GM23338 (cell line): ENCODE data around the gene SLC6A3. TPM values are rescaled to one million over a fixed set of nuclear protein-coding genes. Genes with fewer than 3 reads are reported as not detected.

Experiments
- ATAC-seq: fragments of 200-7000 bp; cut with Tn5 transposase; 3 replicates; pipeline ENCODE4 v1.9.1; 2020
- DNase-seq: peaks from one replicate; pipeline ENCODE4 v3.0.0-alpha.2; 2015; ENCODE audit warnings: low spot score
- H2AFZ ChIP-seq: fragments of 200-600 bp; sonication (generic); 2 replicates; pipeline ENCODE4 v1.8.0; 2016; ENCODE audit warnings: antibody characterized with exemption, mild to moderate bottlenecking, moderate library complexity
- H3F3A ChIP-seq: fragments of 200-600 bp; sonication (generic); replicated peaks from 2 replicates; pipeline ENCODE4 v1.8.0; 2017; ENCODE audit warnings: antibody characterized with exemption, mixed run types, low read depth
- H3K27ac ChIP-seq: fragments of 200-600 bp; sonication (generic); 2 replicates; pipeline ENCODE4 v1.6.1; 2016; ENCODE audit warnings: low read depth
- H3K27me3 ChIP-seq: fragments of 200-600 bp; sonication (generic); 2 replicates; pipeline ENCODE4 v1.8.0; 2016; ENCODE audit warnings: mild to moderate bottlenecking, mixed run types, moderate library complexity; ENCODE audit not compliant: insufficient read depth
- H3K36me3 ChIP-seq: fragments of 200-600 bp; sonication (generic); 2 replicates; pipeline ENCODE4 v1.8.0; 2016; ENCODE audit warnings: mild to moderate bottlenecking; ENCODE audit not compliant: insufficient read depth
- H3K4me1 ChIP-seq: fragments of 200-600 bp; sonication (generic); 2 replicates; pipeline ENCODE4 v1.8.0; 2016; ENCODE audit warnings: mild to moderate bottlenecking, moderate library complexity; ENCODE audit not compliant: insufficient read depth
- H3K4me2 ChIP-seq: fragments of 200-600 bp; sonication (generic); 2 replicates; pipeline ENCODE4 v1.7.1; 2017; ENCODE audit warnings: mixed run types
- H3K4me3 ChIP-seq: fragments of 200-600 bp; sonication (generic); 2 replicates; pipeline ENCODE4 v1.6.1; 2016; ENCODE audit warnings: mixed run types
- H3K79me2 ChIP-seq: fragments of 200-600 bp; sonication (generic); replicated peaks from 2 replicates; pipeline ENCODE4 v1.8.0; 2017; ENCODE audit warnings: mild to moderate bottlenecking; ENCODE audit not compliant: insufficient read depth
- H3K9me2 ChIP-seq: fragments of 200-600 bp; sonication (generic); 2 replicates; pipeline ENCODE4 v1.8.0; 2017; ENCODE audit not compliant: insufficient read depth
- H4K20me1 ChIP-seq: fragments of 200-600 bp; sonication (generic); replicated peaks from 2 replicates; pipeline ENCODE4 v1.8.0; 2017; ENCODE audit warnings: mild to moderate bottlenecking; ENCODE audit not compliant: insufficient read depth
- H3K27ac Mint-ChIP-seq: 2 replicates; pipeline ENCODE4 v1.8.0; 2020; ENCODE audit warnings: inconsistent platforms, mild to moderate bottlenecking, moderate library complexity, mixed read lengths
- H3K27me3 Mint-ChIP-seq: 3 replicates; pipeline ENCODE4 v1.8.0; 2022; ENCODE audit warnings: low read depth, mild to moderate bottlenecking, moderate library complexity, mixed read lengths, inconsistent platforms; ENCODE audit not compliant: insufficient read depth, poor library complexity
- H3K36me3 Mint-ChIP-seq: 3 replicates; pipeline ENCODE4 v1.8.0; 2021; ENCODE audit warnings: low read depth, mild to moderate bottlenecking, inconsistent platforms, moderate library complexity, mixed read lengths
- H3K4me1 Mint-ChIP-seq: 3 replicates; pipeline ENCODE4 v1.8.0; 2020; ENCODE audit warnings: mild to moderate bottlenecking, inconsistent platforms, mixed read lengths
- H3K4me3 Mint-ChIP-seq: 3 replicates; pipeline ENCODE4 v1.8.0; 2021; ENCODE audit warnings: moderate library complexity, mild to moderate bottlenecking, inconsistent platforms, mixed read lengths
- H3K9me3 Mint-ChIP-seq: 3 replicates; pipeline ENCODE4 v1.8.0; 2020; ENCODE audit warnings: moderate library complexity, mild to moderate bottlenecking, inconsistent platforms, mixed read lengths
- EZH2 ChIP-seq: fragments of 200-600 bp; sonication (generic); IDR thresholded peaks from one replicate; pipeline ENCODE4 v1.8.0; 2017; ENCODE audit warnings: antibody characterized with exemption, mild to moderate bottlenecking, low read depth; ENCODE audit not compliant: unreplicated experiment
- JUNB ChIP-seq: IDR thresholded peaks from one replicate; pipeline ENCODE4 v1.6.1; 2016; ENCODE audit warnings: antibody characterized with exemption; ENCODE audit not compliant: unreplicated experiment
- NANOG ChIP-seq: IDR thresholded peaks from 2 replicates; pipeline ENCODE4 v1.6.1; 2016; ENCODE audit warnings: antibody characterized with exemption, borderline replicate concordance
- POLR2AphosphoS5 ChIP-seq: IDR thresholded peaks from 2 replicates; pipeline ENCODE4 v1.6.1; 2016; ENCODE audit warnings: antibody characterized with exemption, low read depth
- STAT1 ChIP-seq: IDR thresholded peaks from one replicate; pipeline ENCODE4 v1.6.1; 2016; ENCODE audit warnings: antibody characterized with exemption; ENCODE audit not compliant: unreplicated experiment
- ZNF331 ChIP-seq: fragments of 250-450 bp; sonication (Bioruptor Pico); IDR thresholded peaks from 2 replicates; pipeline ENCODE4 v1.5.0; 2020; ENCODE audit warnings: low read depth, mild to moderate bottlenecking, moderate library complexity
- polyA plus RNA-seq: library from polyadenylated mRNA; unstranded; fragments of >200 nt; fragmentation: Nextera tagmentation; extraction: Ambion mirVana; gene quantifications from 2 replicates; pipeline ENCODE4 v1.2.1, GENCODE V29; 2016
- total RNA-seq: library from RNA; depleted of rRNA; stranded (reverse); fragments of >200 nt; shearing (Covaris generic); gene quantifications from 2 replicates; pipeline ENCODE4 v1.2.3, GENCODE V29; 2014
- TF ChIP-seq, protein P1 (sequence below): IDR thresholded peaks from one replicate; pipeline ENCODE4 v1.6.1; 2018; ENCODE audit warnings: antibody characterized with exemption; ENCODE audit not compliant: unreplicated experiment
- TF ChIP-seq, protein P2 (sequence below): fragments of 250-450 bp; sonication (Bioruptor Pico); IDR thresholded peaks from 2 replicates; pipeline ENCODE4 v1.5.0; 2020; ENCODE audit warnings: mild to moderate bottlenecking, moderate library complexity
- TF ChIP-seq, protein P3 (sequence below): IDR thresholded peaks from 2 replicates; pipeline ENCODE4 v1.6.1; 2016; ENCODE audit warnings: antibody characterized with exemption
- TF ChIP-seq, protein P4 (sequence below), 2 experiments: fragments of 200-600 bp in 1 of 2; sonication (generic) in 1 of 2; conservative IDR thresholded peaks; 2 replicates each; pipeline versions ENCODE4 v1.5.1 to v1.6.1; 2016 to 2017; ENCODE audit warnings: antibody characterized with exemption in 2 of 2, low read depth in 2 of 2, mild to moderate bottlenecking in 2 of 2, moderate library complexity in 1 of 2

SLC6A3 gene
- total and polyA plus RNA-seq, 2 experiments from 2014 or later = 0.76 to 1.0 TPM

DNA sequence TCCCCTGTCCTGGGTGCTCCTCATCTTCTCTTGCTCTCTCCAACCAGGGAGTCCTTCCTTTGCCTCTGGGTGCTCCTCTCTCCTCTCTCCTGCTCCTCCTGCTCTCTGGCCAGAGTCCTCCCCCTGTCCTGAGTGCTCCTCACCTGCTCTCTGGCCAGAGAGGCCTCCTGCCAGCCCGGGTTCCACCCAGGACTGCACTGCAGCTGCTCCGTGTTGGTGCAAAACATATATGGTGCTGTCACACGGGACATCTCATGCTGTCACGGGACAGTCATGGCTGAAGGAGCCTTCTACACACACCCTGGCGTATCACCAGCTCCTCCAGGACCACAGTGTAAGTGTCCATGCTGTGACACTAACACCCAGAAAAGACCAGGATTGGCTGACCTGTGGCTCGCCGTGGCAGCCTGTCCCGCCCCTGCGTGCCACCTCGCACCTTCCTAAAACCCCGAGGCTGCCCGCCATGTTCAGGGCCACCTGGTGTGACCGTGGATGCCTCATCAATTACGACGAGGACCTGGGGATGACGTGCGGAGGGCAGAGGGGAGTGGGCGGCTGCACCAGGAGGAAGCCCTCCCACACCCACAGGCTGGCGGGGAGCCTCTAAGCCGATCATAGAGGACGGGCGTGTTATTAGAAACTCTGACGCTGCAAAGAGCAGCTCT lies 27.9 kb upstream of the SLC6A3 start:
- Histone ChIP-seq H3K9me2 (no peaks in the 10 kb centered on the region), H3F3A (peaks cover 6% of the 10 kb centered on the region; the same call in 1 of the 2 replicates), H3K79me2 (no peaks in the 10 kb centered on the region; the same call in 1 of the 2 replicates), H3K4me2 (no peak overlapping the region), H3K27me3 (no peaks in the 10 kb centered on the region), H3K36me3 (peaks cover 14% of the 10 kb centered on the region), H4K20me1 (peaks cover 2% of the 10 kb centered on the region; the same call in 1 of the 2 replicates), H3K4me3 (no peak overlapping the region), H3K27ac (no peak overlapping the region), H2AFZ (no peak overlapping the region), H3K4me1 (no peaks in the 10 kb centered on the region)
- Mint-ChIP-seq H3K27ac (no peak overlapping the region), H3K36me3 (peaks cover 84% of the 10 kb centered on the region), H3K4me1 (no peaks in the 10 kb centered on the region), H3K27me3 (peaks cover 20% of the 10 kb centered on the region), H3K4me3 (no peak overlapping the region), H3K9me3 (no peaks in the 10 kb centered on the region; the same call in 1 of the 3 replicates)
- no peak for DNase-seq
- no peak for ATAC-seq
- no peak for TF ChIP-seq EZH2
- TF ChIP-seq, protein P1, sequence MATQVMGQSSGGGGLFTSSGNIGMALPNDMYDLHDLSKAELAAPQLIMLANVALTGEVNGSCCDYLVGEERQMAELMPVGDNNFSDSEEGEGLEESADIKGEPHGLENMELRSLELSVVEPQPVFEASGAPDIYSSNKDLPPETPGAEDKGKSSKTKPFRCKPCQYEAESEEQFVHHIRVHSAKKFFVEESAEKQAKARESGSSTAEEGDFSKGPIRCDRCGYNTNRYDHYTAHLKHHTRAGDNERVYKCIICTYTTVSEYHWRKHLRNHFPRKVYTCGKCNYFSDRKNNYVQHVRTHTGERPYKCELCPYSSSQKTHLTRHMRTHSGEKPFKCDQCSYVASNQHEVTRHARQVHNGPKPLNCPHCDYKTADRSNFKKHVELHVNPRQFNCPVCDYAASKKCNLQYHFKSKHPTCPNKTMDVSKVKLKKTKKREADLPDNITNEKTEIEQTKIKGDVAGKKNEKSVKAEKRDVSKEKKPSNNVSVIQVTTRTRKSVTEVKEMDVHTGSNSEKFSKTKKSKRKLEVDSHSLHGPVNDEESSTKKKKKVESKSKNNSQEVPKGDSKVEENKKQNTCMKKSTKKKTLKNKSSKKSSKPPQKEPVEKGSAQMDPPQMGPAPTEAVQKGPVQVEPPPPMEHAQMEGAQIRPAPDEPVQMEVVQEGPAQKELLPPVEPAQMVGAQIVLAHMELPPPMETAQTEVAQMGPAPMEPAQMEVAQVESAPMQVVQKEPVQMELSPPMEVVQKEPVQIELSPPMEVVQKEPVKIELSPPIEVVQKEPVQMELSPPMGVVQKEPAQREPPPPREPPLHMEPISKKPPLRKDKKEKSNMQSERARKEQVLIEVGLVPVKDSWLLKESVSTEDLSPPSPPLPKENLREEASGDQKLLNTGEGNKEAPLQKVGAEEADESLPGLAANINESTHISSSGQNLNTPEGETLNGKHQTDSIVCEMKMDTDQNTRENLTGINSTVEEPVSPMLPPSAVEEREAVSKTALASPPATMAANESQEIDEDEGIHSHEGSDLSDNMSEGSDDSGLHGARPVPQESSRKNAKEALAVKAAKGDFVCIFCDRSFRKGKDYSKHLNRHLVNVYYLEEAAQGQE = no peak
- no peak for TF ChIP-seq NANOG
- no peak for TF ChIP-seq ZNF331 (CRISPR knock-in tag)
- no peak for TF ChIP-seq JUNB
- TF ChIP-seq, protein P2, sequence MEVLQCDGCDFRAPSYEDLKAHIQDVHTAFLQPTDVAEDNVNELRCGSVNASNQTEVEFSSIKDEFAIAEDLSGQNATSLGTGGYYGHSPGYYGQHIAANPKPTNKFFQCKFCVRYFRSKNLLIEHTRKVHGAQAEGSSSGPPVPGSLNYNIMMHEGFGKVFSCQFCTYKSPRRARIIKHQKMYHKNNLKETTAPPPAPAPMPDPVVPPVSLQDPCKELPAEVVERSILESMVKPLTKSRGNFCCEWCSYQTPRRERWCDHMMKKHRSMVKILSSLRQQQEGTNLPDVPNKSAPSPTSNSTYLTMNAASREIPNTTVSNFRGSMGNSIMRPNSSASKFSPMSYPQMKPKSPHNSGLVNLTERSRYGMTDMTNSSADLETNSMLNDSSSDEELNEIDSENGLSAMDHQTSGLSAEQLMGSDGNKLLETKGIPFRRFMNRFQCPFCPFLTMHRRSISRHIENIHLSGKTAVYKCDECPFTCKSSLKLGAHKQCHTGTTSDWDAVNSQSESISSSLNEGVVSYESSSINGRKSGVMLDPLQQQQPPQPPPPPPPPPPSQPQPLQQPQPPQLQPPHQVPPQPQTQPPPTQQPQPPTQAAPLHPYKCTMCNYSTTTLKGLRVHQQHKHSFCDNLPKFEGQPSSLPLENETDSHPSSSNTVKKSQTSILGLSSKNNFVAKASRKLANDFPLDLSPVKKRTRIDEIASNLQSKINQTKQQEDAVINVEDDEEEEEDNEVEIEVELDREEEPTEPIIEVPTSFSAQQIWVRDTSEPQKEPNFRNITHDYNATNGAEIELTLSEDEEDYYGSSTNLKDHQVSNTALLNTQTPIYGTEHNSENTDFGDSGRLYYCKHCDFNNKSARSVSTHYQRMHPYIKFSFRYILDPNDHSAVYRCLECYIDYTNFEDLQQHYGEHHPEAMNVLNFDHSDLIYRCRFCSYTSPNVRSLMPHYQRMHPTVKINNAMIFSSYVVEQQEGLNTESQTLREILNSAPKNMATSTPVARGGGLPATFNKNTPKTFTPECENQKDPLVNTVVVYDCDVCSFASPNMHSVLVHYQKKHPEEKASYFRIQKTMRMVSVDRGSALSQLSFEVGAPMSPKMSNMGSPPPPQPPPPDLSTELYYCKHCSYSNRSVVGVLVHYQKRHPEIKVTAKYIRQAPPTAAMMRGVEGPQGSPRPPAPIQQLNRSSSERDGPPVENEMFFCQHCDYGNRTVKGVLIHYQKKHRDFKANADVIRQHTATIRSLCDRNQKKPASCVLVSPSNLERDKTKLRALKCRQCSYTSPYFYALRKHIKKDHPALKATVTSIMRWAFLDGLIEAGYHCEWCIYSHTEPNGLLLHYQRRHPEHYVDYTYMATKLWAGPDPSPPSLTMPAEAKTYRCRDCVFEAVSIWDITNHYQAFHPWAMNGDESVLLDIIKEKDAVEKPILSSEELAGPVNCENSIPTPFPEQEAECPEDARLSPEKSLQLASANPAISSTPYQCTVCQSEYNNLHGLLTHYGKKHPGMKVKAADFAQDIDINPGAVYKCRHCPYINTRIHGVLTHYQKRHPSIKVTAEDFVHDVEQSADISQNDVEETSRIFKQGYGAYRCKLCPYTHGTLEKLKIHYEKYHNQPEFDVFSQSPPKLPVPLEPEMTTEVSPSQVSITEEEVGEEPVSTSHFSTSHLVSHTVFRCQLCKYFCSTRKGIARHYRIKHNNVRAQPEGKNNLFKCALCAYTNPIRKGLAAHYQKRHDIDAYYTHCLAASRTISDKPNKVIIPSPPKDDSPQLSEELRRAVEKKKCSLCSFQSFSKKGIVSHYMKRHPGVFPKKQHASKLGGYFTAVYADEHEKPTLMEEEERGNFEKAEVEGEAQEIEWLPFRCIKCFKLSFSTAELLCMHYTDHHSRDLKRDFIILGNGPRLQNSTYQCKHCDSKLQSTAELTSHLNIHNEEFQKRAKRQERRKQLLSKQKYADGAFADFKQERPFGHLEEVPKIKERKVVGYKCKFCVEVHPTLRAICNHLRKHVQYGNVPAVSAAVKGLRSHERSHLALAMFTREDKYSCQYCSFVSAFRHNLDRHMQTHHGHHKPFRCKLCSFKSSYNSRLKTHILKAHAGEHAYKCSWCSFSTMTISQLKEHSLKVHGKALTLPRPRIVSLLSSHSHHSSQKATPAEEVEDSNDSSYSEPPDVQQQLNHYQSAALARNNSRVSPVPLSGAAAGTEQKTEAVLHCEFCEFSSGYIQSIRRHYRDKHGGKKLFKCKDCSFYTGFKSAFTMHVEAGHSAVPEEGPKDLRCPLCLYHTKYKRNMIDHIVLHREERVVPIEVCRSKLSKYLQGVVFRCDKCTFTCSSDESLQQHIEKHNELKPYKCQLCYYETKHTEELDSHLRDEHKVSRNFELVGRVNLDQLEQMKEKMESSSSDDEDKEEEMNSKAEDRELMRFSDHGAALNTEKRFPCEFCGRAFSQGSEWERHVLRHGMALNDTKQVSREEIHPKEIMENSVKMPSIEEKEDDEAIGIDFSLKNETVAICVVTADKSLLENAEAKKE = no peak
- TF ChIP-seq, protein P3, sequence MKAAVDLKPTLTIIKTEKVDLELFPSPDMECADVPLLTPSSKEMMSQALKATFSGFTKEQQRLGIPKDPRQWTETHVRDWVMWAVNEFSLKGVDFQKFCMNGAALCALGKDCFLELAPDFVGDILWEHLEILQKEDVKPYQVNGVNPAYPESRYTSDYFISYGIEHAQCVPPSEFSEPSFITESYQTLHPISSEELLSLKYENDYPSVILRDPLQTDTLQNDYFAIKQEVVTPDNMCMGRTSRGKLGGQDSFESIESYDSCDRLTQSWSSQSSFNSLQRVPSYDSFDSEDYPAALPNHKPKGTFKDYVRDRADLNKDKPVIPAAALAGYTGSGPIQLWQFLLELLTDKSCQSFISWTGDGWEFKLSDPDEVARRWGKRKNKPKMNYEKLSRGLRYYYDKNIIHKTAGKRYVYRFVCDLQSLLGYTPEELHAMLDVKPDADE = no peak
- TF ChIP-seq, protein P4, sequence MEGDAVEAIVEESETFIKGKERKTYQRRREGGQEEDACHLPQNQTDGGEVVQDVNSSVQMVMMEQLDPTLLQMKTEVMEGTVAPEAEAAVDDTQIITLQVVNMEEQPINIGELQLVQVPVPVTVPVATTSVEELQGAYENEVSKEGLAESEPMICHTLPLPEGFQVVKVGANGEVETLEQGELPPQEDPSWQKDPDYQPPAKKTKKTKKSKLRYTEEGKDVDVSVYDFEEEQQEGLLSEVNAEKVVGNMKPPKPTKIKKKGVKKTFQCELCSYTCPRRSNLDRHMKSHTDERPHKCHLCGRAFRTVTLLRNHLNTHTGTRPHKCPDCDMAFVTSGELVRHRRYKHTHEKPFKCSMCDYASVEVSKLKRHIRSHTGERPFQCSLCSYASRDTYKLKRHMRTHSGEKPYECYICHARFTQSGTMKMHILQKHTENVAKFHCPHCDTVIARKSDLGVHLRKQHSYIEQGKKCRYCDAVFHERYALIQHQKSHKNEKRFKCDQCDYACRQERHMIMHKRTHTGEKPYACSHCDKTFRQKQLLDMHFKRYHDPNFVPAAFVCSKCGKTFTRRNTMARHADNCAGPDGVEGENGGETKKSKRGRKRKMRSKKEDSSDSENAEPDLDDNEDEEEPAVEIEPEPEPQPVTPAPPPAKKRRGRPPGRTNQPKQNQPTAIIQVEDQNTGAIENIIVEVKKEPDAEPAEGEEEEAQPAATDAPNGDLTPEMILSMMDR (conservative IDR thresholded peaks at IDR 0.05; ENCODE audit: low read depth in 2 of 2) = no peak
- TF ChIP-seq POLR2AphosphoS5 = no peak
- TF ChIP-seq STAT1 = no peak
